H1 (cell line): Measurements from ENCODE around the gene C3orf18. TPM values are rescaled to one million over a fixed set of nuclear protein-coding genes. Genes with fewer than 3 reads are reported as not detected.

Experiments used
- BRCA1 ChIP-seq: IDR thresholded peaks from 2 replicates; pipeline ENCODE4 v1.6.1; 2012; ENCODE audit warnings: low read depth, low read length, improper control_type of control experiment
- CREB1 ChIP-seq: IDR thresholded peaks from 2 replicates; pipeline ENCODE4 v1.6.1; 2012; ENCODE audit warnings: inconsistent platforms
- JUN ChIP-seq: IDR thresholded peaks from 2 replicates; pipeline ENCODE4 v1.6.1; 2011; ENCODE audit warnings: low read depth, mild to moderate bottlenecking, improper control_type of control experiment, low read length
- KDM1A ChIP-seq: fragments of 200-600, 300-600 bp; sonication (generic); IDR thresholded peaks from 2 replicates; pipeline ENCODE4 v1.7.1; 2016; ENCODE audit warnings: mild to moderate bottlenecking, low read length, borderline replicate concordance
- POLR2A ChIP-seq, 2 experiments: IDR thresholded peaks; 1 replicate in 1 of 2; 2 replicates in 1 of 2; pipeline ENCODE4 v1.6.1; 2011; ENCODE audit warnings: low read depth in 2 of 2, low read length in 2 of 2, mild to moderate bottlenecking in 2 of 2; ENCODE audit errors: control extremely low read depth in 1 of 2
- RAD21 ChIP-seq, 2 experiments: IDR thresholded peaks in 1 of 2; conservative IDR thresholded peaks in 1 of 2; 2 replicates each; pipeline ENCODE4 v1.6.1; 2011; ENCODE audit warnings: low read depth in 2 of 2, low read length in 2 of 2, improper control_type of control experiment in 1 of 2, inconsistent platforms in 1 of 2, mild to moderate bottlenecking in 1 of 2, moderate library complexity in 1 of 2
- SIN3A ChIP-seq, 2 experiments: IDR thresholded peaks in 1 of 2; conservative IDR thresholded peaks in 1 of 2; 2 replicates each; pipeline ENCODE4 v1.6.1; 2011 to 2012; ENCODE audit warnings: low read length in 2 of 2, improper control_type of control experiment in 1 of 2, low read depth in 1 of 2, mild to moderate bottlenecking in 1 of 2
- SIX5 ChIP-seq: IDR thresholded peaks from 2 replicates; pipeline ENCODE4 v1.6.1; 2011; ENCODE audit warnings: mild to moderate bottlenecking, low read depth, low read length
- SP1 ChIP-seq: IDR thresholded peaks from 2 replicates; pipeline ENCODE4 v1.6.1; 2011; ENCODE audit warnings: low read depth, low read length
- SRF ChIP-seq: IDR thresholded peaks from 2 replicates; pipeline ENCODE4 v1.6.1; 2011; ENCODE audit warnings: mild to moderate bottlenecking, low read depth, low read length, moderate library complexity
- SUZ12 ChIP-seq: fragments of 200-600 bp; sonication (generic); IDR thresholded peaks from 2 replicates; pipeline ENCODE4 v1.6.1; 2012; ENCODE audit warnings: mild to moderate bottlenecking, inconsistent platforms, low read length, moderate library complexity, mixed read lengths
- TEAD4 ChIP-seq: IDR thresholded peaks from 2 replicates; pipeline ENCODE4 v1.6.1; 2012; ENCODE audit warnings: low read depth, low read length, inconsistent platforms, mixed read lengths
- polyA plus RNA-seq, 7 experiments: library from polyadenylated mRNA; depleted of rRNA in 3 of 7; stranded (reverse) in 5 of 7; unstranded in 2 of 7; fragments of >200 nt in 5 of 7; fragments of 200-250 nt in 2 of 7; gene quantifications; 1 replicate in 5 of 7; 2 replicates in 1 of 7; 4 replicates in 1 of 7; pipeline versions ENCODE4 v1.2.1 to v1.2.3, GENCODE V29; 2011 to 2013; ENCODE audit warnings: missing spikeins in 2 of 7, mixed read lengths in 2 of 7
- total RNA-seq: library from RNA; stranded (reverse); fragmentation: NEBNext Ultra II Directional; extraction: Animal tissue kit (Norgen Biotek cat#: 25700); gene quantifications from 2 replicates; pipeline ENCODE4 v1.2.1, GENCODE V29; 2021
- TF ChIP-seq, protein P1 (sequence below): fragments of 300-600 bp; sonication (generic); IDR thresholded peaks from 2 replicates; pipeline ENCODE4 v1.7.1; 2012; ENCODE audit warnings: low read length, moderate library complexity, mild to moderate bottlenecking, inconsistent platforms; ENCODE audit not compliant: insufficient replicate concordance

The C3orf18 gene
- total and polyA plus RNA-seq, 2 of the 8 experiments (the other 6 are each of a cell fraction or from before 2014, with no cell fraction given) = 7.5 to 15.0 TPM

DNA sequence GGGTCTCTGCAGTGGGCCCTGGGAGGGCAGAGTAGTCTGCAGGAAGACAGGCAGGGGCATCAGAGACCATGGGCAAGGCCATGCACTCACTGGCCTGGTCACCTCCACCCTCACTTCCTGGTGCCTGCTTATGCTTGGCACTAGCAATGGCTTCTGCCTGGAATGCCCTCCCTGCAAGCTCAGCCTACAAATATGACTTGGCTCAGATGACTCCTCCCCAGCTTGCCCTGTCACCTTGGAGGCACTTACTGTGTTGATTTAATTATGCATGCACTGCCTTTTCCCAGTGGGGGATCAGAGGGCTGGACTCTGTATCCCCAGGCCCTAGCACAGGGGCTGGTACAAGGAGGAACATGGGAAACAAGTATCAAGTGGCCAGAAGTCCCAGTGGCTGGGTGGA, 7.8 kb downstream of the C3orf18 start (continued):
- TF ChIP-seq, protein P1, sequence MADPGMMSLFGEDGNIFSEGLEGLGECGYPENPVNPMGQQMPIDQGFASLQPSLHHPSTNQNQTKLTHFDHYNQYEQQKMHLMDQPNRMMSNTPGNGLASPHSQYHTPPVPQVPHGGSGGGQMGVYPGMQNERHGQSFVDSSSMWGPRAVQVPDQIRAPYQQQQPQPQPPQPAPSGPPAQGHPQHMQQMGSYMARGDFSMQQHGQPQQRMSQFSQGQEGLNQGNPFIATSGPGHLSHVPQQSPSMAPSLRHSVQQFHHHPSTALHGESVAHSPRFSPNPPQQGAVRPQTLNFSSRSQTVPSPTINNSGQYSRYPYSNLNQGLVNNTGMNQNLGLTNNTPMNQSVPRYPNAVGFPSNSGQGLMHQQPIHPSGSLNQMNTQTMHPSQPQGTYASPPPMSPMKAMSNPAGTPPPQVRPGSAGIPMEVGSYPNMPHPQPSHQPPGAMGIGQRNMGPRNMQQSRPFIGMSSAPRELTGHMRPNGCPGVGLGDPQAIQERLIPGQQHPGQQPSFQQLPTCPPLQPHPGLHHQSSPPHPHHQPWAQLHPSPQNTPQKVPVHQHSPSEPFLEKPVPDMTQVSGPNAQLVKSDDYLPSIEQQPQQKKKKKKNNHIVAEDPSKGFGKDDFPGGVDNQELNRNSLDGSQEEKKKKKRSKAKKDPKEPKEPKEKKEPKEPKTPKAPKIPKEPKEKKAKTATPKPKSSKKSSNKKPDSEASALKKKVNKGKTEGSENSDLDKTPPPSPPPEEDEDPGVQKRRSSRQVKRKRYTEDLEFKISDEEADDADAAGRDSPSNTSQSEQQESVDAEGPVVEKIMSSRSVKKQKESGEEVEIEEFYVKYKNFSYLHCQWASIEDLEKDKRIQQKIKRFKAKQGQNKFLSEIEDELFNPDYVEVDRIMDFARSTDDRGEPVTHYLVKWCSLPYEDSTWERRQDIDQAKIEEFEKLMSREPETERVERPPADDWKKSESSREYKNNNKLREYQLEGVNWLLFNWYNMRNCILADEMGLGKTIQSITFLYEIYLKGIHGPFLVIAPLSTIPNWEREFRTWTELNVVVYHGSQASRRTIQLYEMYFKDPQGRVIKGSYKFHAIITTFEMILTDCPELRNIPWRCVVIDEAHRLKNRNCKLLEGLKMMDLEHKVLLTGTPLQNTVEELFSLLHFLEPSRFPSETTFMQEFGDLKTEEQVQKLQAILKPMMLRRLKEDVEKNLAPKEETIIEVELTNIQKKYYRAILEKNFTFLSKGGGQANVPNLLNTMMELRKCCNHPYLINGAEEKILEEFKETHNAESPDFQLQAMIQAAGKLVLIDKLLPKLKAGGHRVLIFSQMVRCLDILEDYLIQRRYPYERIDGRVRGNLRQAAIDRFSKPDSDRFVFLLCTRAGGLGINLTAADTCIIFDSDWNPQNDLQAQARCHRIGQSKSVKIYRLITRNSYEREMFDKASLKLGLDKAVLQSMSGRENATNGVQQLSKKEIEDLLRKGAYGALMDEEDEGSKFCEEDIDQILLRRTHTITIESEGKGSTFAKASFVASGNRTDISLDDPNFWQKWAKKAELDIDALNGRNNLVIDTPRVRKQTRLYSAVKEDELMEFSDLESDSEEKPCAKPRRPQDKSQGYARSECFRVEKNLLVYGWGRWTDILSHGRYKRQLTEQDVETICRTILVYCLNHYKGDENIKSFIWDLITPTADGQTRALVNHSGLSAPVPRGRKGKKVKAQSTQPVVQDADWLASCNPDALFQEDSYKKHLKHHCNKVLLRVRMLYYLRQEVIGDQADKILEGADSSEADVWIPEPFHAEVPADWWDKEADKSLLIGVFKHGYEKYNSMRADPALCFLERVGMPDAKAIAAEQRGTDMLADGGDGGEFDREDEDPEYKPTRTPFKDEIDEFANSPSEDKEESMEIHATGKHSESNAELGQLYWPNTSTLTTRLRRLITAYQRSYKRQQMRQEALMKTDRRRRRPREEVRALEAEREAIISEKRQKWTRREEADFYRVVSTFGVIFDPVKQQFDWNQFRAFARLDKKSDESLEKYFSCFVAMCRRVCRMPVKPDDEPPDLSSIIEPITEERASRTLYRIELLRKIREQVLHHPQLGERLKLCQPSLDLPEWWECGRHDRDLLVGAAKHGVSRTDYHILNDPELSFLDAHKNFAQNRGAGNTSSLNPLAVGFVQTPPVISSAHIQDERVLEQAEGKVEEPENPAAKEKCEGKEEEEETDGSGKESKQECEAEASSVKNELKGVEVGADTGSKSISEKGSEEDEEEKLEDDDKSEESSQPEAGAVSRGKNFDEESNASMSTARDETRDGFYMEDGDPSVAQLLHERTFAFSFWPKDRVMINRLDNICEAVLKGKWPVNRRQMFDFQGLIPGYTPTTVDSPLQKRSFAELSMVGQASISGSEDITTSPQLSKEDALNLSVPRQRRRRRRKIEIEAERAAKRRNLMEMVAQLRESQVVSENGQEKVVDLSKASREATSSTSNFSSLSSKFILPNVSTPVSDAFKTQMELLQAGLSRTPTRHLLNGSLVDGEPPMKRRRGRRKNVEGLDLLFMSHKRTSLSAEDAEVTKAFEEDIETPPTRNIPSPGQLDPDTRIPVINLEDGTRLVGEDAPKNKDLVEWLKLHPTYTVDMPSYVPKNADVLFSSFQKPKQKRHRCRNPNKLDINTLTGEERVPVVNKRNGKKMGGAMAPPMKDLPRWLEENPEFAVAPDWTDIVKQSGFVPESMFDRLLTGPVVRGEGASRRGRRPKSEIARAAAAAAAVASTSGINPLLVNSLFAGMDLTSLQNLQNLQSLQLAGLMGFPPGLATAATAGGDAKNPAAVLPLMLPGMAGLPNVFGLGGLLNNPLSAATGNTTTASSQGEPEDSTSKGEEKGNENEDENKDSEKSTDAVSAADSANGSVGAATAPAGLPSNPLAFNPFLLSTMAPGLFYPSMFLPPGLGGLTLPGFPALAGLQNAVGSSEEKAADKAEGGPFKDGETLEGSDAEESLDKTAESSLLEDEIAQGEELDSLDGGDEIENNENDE = no peak
- TF ChIP-seq SUZ12 (no peak), KDM1A (no peak), POLR2A (IDR thresholded peaks at IDR 0.05; ENCODE audit: control extremely low read depth in 1 of 2, low read depth in 2 of 2, low read length in 2 of 2) (no peak), SP1 (no peak), CREB1 (no peak), TEAD4 (no peak), JUN (no peak), BRCA1 (no peak), SIX5 (no peak), RAD21 (IDR thresholded peaks at IDR 0.05 in 1 of 2, conservative IDR thresholded peaks at IDR 0.05 in 1 of 2; ENCODE audit: low read depth in 2 of 2, low read length in 2 of 2) (no peak), SRF (no peak), SIN3A (conservative IDR thresholded peaks at IDR 0.05 in 1 of 2, IDR thresholded peaks at IDR 0.05 in 1 of 2; ENCODE audit: low read depth in 1 of 2, low read length in 2 of 2) (no peak)
